ENCODE results near the gene SLC22A23. TPM values are rescaled to one million over a fixed set of nuclear protein-coding genes. Genes with fewer than 3 reads are reported as not detected.

The SLC22A23 gene
- total RNA-seq, 1 experiment from 2014 or later: 6.8 TPM

DNA sequence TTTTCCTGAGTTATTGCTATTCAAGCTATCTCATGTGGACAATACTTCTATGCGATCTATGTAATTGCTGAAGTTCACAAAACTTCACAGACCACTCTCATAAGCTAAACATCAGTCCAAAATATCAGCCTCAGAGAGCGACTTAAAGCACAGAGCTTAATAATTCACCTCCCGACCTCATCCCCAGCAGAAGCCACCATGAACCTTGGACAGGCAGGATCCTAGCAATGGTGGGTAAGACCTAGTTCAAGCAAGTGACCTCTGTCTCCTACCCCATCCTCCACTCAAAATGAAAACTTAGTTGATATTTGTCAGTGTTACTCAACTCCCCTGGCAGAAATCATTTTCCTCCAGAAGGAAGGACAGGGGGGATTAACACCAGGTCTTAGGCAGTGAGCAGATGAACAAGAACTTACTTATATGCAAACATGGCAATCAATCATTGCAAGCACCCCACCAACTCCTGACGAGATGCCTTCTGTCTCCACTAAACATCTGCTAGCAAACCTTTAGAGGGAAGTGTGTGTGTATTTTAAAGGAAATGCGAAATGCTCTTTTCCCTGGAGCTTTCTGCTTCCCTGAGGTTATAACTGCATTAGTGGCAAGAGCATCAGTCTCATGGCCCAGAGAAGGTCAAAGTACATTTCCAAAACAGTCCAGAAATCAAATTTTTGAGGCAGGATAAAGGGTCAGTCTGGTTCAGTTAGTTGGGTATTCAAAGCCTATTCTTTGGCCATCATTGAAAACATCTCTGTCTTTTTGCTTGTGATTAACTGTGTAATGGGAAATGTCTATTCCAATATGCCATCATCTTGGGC is 90.0 kb downstream of the SLC22A23 start:
- Histone ChIP-seq H3K23me2 (ENCODE audit: insufficient read length, low read depth, low read length, poor library complexity, severe bottlenecking) (no peaks in the 10 kb centered on the region), H3K4ac (ENCODE audit: low read depth, low read length) (no peak overlapping the region), H2BK12ac (ENCODE audit: insufficient read length, low read depth, low read length) (no peak overlapping the region), H2BK5ac (ENCODE audit: insufficient read length, low read length) (no peak overlapping the region), H3K18ac (ENCODE audit: insufficient read length, low read depth, low read length) (no peak overlapping the region), H3K79me2 (ENCODE audit: insufficient read depth, low read length) (no peaks in the 10 kb centered on the region; the same call in 1 of the 2 replicates), H4K5ac (ENCODE audit: insufficient read length, low read depth, low read length) (no peak overlapping the region), H4K91ac (ENCODE audit: insufficient read length, low read depth, low read length) (no peak overlapping the region), H3K9me3 (ENCODE audit: control insufficient read depth, low read depth, low read length) (no peaks in the 10 kb centered on the region), H3K27me3 (ENCODE audit: insufficient read depth, low read length) (no peaks in the 10 kb centered on the region), H3K79me1 (ENCODE audit: insufficient read depth, low read depth, low read length, poor library complexity, severe bottlenecking) (no peaks in the 10 kb centered on the region), H2BK20ac (ENCODE audit: low read depth, low read length, poor library complexity, severe bottlenecking) (no peak overlapping the region), H2BK15ac (ENCODE audit: low read depth, low read length) (no peak overlapping the region), H3K56ac (ENCODE audit: insufficient read length, low read depth, low read length) (no peak overlapping the region), H4K20me1 (ENCODE audit: control insufficient read depth, insufficient read depth, insufficient read length) (peaks cover 2% of the 10 kb centered on the region), H3K4me2 (ENCODE audit: insufficient read depth, insufficient read length, low read length) (no peak overlapping the region), H2AFZ (ENCODE audit: low read length) (no peak overlapping the region), H3K27ac (ENCODE audit: insufficient read length, low read depth, low read length) (no peak overlapping the region), H3K4me1 (ENCODE audit: insufficient read depth, low read length) (no peaks in the 10 kb centered on the region; the same call in 1 of the 2 replicates), H3K23ac (ENCODE audit: insufficient read length, low read depth, low read length) (no peak overlapping the region), H3K9ac (ENCODE audit: extremely low read depth, insufficient read length, low read length) (no peak overlapping the region), H2BK120ac (ENCODE audit: low read depth, low read length, poor library complexity, severe bottlenecking) (no peak overlapping the region), H4K8ac (replicated peaks; ENCODE audit: insufficient read length, low read depth, low read length) (no peak overlapping the region), H3K14ac (ENCODE audit: insufficient read depth, low read length) (no peak overlapping the region), H3T11ph (ENCODE audit: low read length) (no peak overlapping the region), H2AK5ac (ENCODE audit: insufficient read length, low read length) (no peak overlapping the region)
- H3K4me1 Mint-ChIP-seq: peaks cover 13 to 14% of the 10 kb centered on the region in 2 experiments
- no peak for DNase-seq
- no peaks in the 10 kb centered on the region; the same call in 1 of the 2 replicates for H3K27me3 Mint-ChIP-seq (ENCODE audit: low read depth)
- no peak overlapping the region for H3K27ac Mint-ChIP-seq
- peaks cover 0 to 15% (median 0%) of the 10 kb centered on the region in 3 experiments; a peak in 3 of 7 replicates for H3K36me3 Mint-ChIP-seq (ENCODE audit: insufficient read depth in 1 of 3, low read depth in 3 of 3)
- TF ChIP-seq, protein P1, sequence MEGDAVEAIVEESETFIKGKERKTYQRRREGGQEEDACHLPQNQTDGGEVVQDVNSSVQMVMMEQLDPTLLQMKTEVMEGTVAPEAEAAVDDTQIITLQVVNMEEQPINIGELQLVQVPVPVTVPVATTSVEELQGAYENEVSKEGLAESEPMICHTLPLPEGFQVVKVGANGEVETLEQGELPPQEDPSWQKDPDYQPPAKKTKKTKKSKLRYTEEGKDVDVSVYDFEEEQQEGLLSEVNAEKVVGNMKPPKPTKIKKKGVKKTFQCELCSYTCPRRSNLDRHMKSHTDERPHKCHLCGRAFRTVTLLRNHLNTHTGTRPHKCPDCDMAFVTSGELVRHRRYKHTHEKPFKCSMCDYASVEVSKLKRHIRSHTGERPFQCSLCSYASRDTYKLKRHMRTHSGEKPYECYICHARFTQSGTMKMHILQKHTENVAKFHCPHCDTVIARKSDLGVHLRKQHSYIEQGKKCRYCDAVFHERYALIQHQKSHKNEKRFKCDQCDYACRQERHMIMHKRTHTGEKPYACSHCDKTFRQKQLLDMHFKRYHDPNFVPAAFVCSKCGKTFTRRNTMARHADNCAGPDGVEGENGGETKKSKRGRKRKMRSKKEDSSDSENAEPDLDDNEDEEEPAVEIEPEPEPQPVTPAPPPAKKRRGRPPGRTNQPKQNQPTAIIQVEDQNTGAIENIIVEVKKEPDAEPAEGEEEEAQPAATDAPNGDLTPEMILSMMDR (conservative IDR thresholded peaks at IDR 0.05): no peak
- no CpG with 5 or more reads among the region's 5 CpGs for WGBS (ENCODE audit: extremely low coverage, insufficient read length, low lambda C conversion rate)
- H3K4me3 Mint-ChIP-seq: no peak overlapping the region
- H3K9me3 Mint-ChIP-seq: no peaks in the 10 kb centered on the region
